RWPE2 (cell line): ENCODE data around the gene FMNL2.

Source experiments
- ATAC-seq: fragments of 200-7000 bp; cut with Tn5 transposase; 3 replicates; pipeline ENCODE4 v1.9.1; 2021; ENCODE audit warnings: low read depth
- DNase-seq: peaks from one replicate; pipeline ENCODE4 v3.0.0-alpha.2; 2020; ENCODE audit warnings: low spot score
- H3K27ac ChIP-seq: fragments of 450-650 bp; 2 replicates; pipeline ENCODE4 v1.5.1; 2017; ENCODE audit warnings: mild to moderate bottlenecking; ENCODE audit not compliant: poor library complexity, severe bottlenecking
- H3K27me3 ChIP-seq: fragments of 250-450 bp; sonication (Bioruptor Pico); 2 replicates; pipeline ENCODE4 v1.5.1; 2021; ENCODE audit warnings: mild to moderate bottlenecking, moderate library complexity; ENCODE audit not compliant: insufficient read depth, poor library complexity, severe bottlenecking
- H3K36me3 ChIP-seq: fragments of 250-450 bp; sonication (Bioruptor Pico); 2 replicates; pipeline ENCODE4 v1.5.1; 2020; ENCODE audit warnings: low read depth, mild to moderate bottlenecking, moderate library complexity
- H3K4me1 ChIP-seq: fragments of 250-450 bp; sonication (Bioruptor Pico); 2 replicates; pipeline ENCODE4 v1.5.1; 2021; ENCODE audit warnings: mild to moderate bottlenecking, moderate library complexity; ENCODE audit not compliant: insufficient read depth, poor library complexity, severe bottlenecking
- H3K4me3 ChIP-seq: fragments of 250-450 bp; sonication (Bioruptor Pico); 2 replicates; pipeline ENCODE4 v1.5.1; 2021; ENCODE audit warnings: mild to moderate bottlenecking, moderate library complexity; ENCODE audit not compliant: severe bottlenecking
- H3K9me3 ChIP-seq: fragments of 250-450 bp; sonication (Bioruptor Pico); 2 replicates; pipeline ENCODE4 v1.5.1; 2021; ENCODE audit warnings: mild to moderate bottlenecking, moderate library complexity; ENCODE audit not compliant: severe bottlenecking
- TF ChIP-seq, protein P1 (sequence below): fragments of 450-650 bp; IDR thresholded peaks from one replicate; pipeline ENCODE4 v1.5.1; 2017; ENCODE audit warnings: mild to moderate bottlenecking, moderate library complexity; ENCODE audit not compliant: poor library complexity, severe bottlenecking

FMNL2 gene

DNA sequence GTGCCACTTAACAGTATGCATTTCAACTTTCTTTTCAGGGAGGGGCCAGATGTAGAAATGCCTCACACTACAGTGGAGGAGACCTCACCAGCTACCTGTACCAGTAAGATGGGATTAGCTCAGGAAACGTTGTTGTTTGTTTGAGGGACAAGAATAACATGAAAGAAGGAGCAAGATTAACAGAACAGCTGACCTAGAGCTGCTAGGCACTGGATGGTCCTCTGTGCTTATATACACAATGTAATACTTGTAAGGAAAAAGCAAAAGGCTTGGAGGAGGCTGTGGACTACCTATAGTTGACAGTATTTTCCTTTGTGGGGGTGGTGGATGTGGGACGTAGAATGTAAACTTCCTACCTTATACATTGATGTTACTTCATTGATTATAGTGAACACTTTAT, 154.4 kb downstream of the FMNL2 start:
- H3K4me1 ChIP-seq: peaks cover 4% of the 10 kb centered on the region
- no peaks in the 10 kb centered on the region for H3K27me3 ChIP-seq
- no peaks in the 10 kb centered on the region for H3K9me3 ChIP-seq
- no peaks in the 10 kb centered on the region for H3K36me3 ChIP-seq
- no peak overlapping the region for H3K4me3 ChIP-seq
- ATAC-seq: no peak
- no peak for DNase-seq
- TF ChIP-seq, protein P1, sequence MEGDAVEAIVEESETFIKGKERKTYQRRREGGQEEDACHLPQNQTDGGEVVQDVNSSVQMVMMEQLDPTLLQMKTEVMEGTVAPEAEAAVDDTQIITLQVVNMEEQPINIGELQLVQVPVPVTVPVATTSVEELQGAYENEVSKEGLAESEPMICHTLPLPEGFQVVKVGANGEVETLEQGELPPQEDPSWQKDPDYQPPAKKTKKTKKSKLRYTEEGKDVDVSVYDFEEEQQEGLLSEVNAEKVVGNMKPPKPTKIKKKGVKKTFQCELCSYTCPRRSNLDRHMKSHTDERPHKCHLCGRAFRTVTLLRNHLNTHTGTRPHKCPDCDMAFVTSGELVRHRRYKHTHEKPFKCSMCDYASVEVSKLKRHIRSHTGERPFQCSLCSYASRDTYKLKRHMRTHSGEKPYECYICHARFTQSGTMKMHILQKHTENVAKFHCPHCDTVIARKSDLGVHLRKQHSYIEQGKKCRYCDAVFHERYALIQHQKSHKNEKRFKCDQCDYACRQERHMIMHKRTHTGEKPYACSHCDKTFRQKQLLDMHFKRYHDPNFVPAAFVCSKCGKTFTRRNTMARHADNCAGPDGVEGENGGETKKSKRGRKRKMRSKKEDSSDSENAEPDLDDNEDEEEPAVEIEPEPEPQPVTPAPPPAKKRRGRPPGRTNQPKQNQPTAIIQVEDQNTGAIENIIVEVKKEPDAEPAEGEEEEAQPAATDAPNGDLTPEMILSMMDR: no peak
- no peak overlapping the region for H3K27ac ChIP-seq

DNA sequence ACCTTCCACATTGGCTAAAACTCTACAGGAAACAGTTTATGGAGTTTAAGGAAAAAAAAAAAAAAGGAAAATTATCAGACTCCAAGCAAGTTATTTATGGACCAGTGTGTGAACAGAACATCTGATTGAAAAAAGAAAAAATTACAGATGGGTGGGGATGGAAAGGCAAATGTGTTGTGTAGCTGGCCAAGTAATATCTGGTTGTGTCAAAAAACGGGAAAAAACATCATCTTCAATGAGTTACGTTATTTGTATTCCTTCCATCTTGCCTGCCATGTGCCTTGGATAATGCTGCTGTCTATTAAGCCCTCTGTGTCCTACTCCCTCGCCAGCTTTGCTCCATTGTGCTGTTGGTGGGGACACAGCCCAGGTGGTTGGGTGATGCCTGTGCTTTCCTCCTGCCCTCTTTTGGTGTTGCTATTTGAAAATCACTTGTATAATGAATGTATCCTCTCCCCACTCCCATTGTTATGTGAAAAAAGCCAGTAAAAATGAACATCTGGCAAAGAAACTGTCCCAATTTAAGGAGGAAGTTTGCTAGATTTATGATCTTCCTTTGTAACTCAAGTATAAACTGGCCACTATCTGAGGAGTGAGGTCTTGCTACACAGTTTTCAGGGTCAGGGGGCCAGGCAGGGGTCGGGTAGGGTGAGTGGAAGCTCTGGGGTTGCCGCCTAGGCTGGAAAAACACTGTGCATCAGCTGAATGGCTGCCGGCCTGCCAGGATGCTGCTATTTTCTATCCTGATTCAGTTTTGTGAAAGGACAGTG, 155.9 kb downstream of the FMNL2 start:
- no peaks in the 10 kb centered on the region for H3K36me3 ChIP-seq
- H3K9me3 ChIP-seq: no peaks in the 10 kb centered on the region
- H3K4me3 ChIP-seq: no peak overlapping the region
- DNase-seq (no peak), ATAC-seq (no peak)
- H3K4me1 ChIP-seq: peaks cover 4% of the 10 kb centered on the region
- H3K27me3 ChIP-seq: no peaks in the 10 kb centered on the region
- TF ChIP-seq, protein P1: no peak
- H3K27ac ChIP-seq: no peak overlapping the region

DNA sequence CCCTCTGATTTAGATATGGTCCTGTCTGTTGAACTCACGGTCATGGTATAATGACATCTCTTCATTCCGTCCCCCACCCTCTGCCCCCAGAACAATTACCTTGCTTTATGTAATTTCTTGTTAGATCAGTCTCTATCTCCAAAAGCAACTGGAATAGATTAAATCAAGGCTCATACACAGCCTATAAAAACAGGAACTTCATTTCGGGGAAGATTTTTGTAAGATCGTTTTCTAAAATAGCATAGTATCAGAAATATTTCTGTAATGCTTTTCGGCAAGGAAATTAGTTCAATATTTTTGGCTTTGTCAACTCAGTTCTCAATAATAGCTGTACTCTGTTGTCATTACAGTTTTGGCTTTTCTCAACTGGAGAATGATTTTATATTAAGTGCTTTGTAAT, 157.2 kb downstream of the FMNL2 start:
- TF ChIP-seq, protein P1: no peak
- peaks cover 9% of the 10 kb centered on the region for H3K4me1 ChIP-seq
- H3K36me3 ChIP-seq: no peaks in the 10 kb centered on the region
- DNase-seq: no peak
- no peak for ATAC-seq
- no peak overlapping the region for H3K4me3 ChIP-seq
- no peaks in the 10 kb centered on the region for H3K27me3 ChIP-seq
- no peak overlapping the region for H3K27ac ChIP-seq
- peaks cover 4% of the 10 kb centered on the region for H3K9me3 ChIP-seq

DNA sequence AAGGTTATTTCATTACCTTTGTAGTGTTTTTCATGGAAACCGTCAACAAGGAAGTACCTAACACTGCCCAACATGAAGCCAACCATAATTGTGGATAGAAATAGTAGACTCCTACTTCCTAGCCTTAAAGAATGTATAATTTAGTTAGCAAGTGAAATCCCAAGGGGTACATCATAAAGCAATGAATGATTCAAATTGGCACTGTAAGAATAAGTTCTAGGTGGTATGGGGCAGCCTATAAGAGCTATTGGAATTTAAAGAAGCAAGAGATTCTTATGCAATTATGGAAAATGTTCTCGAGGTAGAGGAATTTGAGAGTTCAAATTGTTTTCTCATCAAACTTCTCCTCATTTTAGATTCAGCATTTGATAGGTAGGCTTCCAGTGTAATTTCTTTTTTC, 157.9 kb downstream of the FMNL2 start:
- H3K9me3 ChIP-seq: peaks cover 4% of the 10 kb centered on the region
- ATAC-seq: no peak
- TF ChIP-seq, protein P1: no peak
- no peaks in the 10 kb centered on the region for H3K36me3 ChIP-seq
- DNase-seq: no peak
- no peaks in the 10 kb centered on the region for H3K27me3 ChIP-seq
- H3K27ac ChIP-seq: no peak overlapping the region
- H3K4me3 ChIP-seq: no peak overlapping the region
- H3K4me1 ChIP-seq: peaks cover 17% of the 10 kb centered on the region

DNA sequence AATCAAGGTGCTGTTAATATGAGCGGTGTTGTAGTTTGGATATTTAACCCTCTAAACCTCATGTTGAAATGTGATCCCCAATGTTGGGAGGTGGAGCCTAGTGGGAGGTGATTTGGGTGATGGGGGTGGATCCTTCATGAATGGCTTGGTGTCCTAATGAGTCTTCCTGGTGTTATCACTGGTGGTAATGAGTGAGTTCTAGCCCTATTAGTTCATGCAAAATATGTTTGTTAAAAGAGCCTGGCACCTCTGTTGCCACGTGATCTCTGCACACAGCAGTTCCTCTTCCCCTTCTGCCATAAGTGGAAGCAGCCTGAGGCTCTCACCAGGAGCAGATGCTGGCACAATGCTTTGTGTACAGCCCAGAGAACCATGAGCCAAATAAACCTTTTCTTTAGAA, 158.4 kb downstream of the FMNL2 start:
- DNase-seq: no peak

More for the DNA sequence above, 158.4 kb downstream of the FMNL2 start:
- Histone ChIP-seq H3K4me1 (peaks cover 18% of the 10 kb centered on the region), H3K27ac (no peak overlapping the region), H3K36me3 (no peaks in the 10 kb centered on the region), H3K27me3 (no peaks in the 10 kb centered on the region), H3K9me3 (peaks cover 4% of the 10 kb centered on the region), H3K4me3 (no peak overlapping the region)
- TF ChIP-seq, protein P1: no peak
- ATAC-seq: no peak
